Suprapubic skin (tissue), 4 donors: ENCODE data around the gene C1orf52. TPM values are rescaled to one million over a fixed set of nuclear protein-coding genes. Genes with fewer than 3 reads are reported as not detected.
A peak's percentile ranks its signal among the peaks of the same experiment; 100 is the strongest.

Experiments
- DNase-seq, 2 donors: peaks; one replicate each; pipeline ENCODE4 v3.0.0-alpha.2; 2019; ENCODE audit warnings: low spot score in 2 of 2
- H3K27ac ChIP-seq: fragments of 200-600 bp; sonication (generic); one replicate; pipeline ENCODE4 v1.5.1; 2019
- H3K27me3 ChIP-seq: fragments of 200-600 bp; sonication (generic); one replicate; pipeline ENCODE4 v1.5.1; 2019
- H3K36me3 ChIP-seq: fragments of 200-600 bp; sonication (generic); one replicate; pipeline ENCODE4 v1.5.1; 2019
- H3K4me1 ChIP-seq: fragments of 200-600 bp; sonication (generic); one replicate; pipeline ENCODE4 v1.5.1; 2019
- H3K4me3 ChIP-seq: fragments of 200-600 bp; sonication (generic); one replicate; pipeline ENCODE4 v1.5.1; 2019; ENCODE audit warnings: mild to moderate bottlenecking
- H3K9me3 ChIP-seq: fragments of 200-600 bp; sonication (generic); one replicate; pipeline ENCODE4 v1.5.1; 2019
- CTCF ChIP-seq, 2 donors: fragments of 200-600 bp in 1 of 2; fragments of 450-650 bp in 1 of 2; sonication (generic) in 1 of 2; IDR thresholded peaks; one replicate each; pipeline ENCODE4 v1.5.1; 2016 to 2019; ENCODE audit warnings: antibody characterized with exemption in 2 of 2, mild to moderate bottlenecking in 1 of 2, moderate library complexity in 1 of 2
- EP300 ChIP-seq: sonication (generic); formaldehyde crosslinking; IDR thresholded peaks from one replicate; pipeline ENCODE4 v1.6.1; 2017; ENCODE audit warnings: antibody characterized with exemption
- POLR2A ChIP-seq, 2 donors: fragments of 450-650 bp; IDR thresholded peaks; one replicate each; pipeline ENCODE4 v1.6.1; 2017; ENCODE audit warnings: antibody characterized with exemption in 2 of 2, mild to moderate bottlenecking in 2 of 2, moderate library complexity in 2 of 2
- POLR2AphosphoS5 ChIP-seq, 3 donors: sonication (generic); formaldehyde crosslinking; IDR thresholded peaks; one replicate each; pipeline ENCODE4 v1.6.1; 2017; ENCODE audit warnings: antibody characterized with exemption in 3 of 3
- WGBS: methylation state at CpG from one replicate; pipeline ENCODE4 v1.1.5; 2018; 5-methylcytosine and 5-hydroxymethylcytosine counted together
- total RNA-seq, 4 donors: library from RNA; depleted of rRNA; stranded (reverse); fragments of >200 nt; gene quantifications; one replicate each; pipeline ENCODE4 v1.1.0, GENCODE V29; 2016

The C1orf52 gene
- total RNA-seq, 4 donors from 2014 or later, result 13.9 to 33.3 (median 18.3) TPM

GRCh38 chr1:85303440-85304162 lies 44.1 kb upstream of the C1orf52 start:
- Histone ChIP-seq H3K27me3 (no peaks in the 10 kb centered on the region), H3K36me3 (no peaks in the 10 kb centered on the region), H3K27ac (no peak overlapping the region), H3K9me3 (no peaks in the 10 kb centered on the region), H3K4me3 (no peak overlapping the region), H3K4me1 (peaks cover 13% of the 10 kb centered on the region)
- 59% methylated on average over 4 of the region's 4 CpGs for WGBS
- TF ChIP-seq EP300, result no peak
- no peak for TF ChIP-seq POLR2A (IDR thresholded peaks at IDR 0.05)
- no peak for TF ChIP-seq POLR2AphosphoS5 (IDR thresholded peaks at IDR 0.05)
- TF ChIP-seq CTCF (IDR thresholded peaks at IDR 0.05), result no peak
- DNase-seq, result no peak

- H3K27me3 ChIP-seq, result no peaks in the 10 kb centered on the region
- 93% methylated on average over 3 of the region's 3 CpGs for WGBS
- peaks cover 23% of the 10 kb centered on the region for H3K4me1 ChIP-seq
- H3K36me3 ChIP-seq, result no peaks in the 10 kb centered on the region
- H3K27ac ChIP-seq, result no peak overlapping the region
- DNase-seq, result no peak
- TF ChIP-seq POLR2A (IDR thresholded peaks at IDR 0.05), result no peak
- no peak for TF ChIP-seq POLR2AphosphoS5 (IDR thresholded peaks at IDR 0.05)
- TF ChIP-seq EP300, result no peak
- no peak for TF ChIP-seq CTCF (IDR thresholded peaks at IDR 0.05)
- H3K4me3 ChIP-seq, result no peak overlapping the region
- H3K9me3 ChIP-seq, result no peaks in the 10 kb centered on the region
Measured at GRCh38 chr1:85300140-85300539, 40.7 kb upstream of the C1orf52 start.

GRCh38 chr1:85297855-85298629 lies 38.6 kb upstream of the C1orf52 start:
- H3K27me3 ChIP-seq, result no peaks in the 10 kb centered on the region
- 22% methylated on average over 11 of the region's 11 CpGs for WGBS
- TF ChIP-seq POLR2AphosphoS5 (IDR thresholded peaks at IDR 0.05), result peak in 1 of 3 donors; percentile 49
- no peak for TF ChIP-seq CTCF (IDR thresholded peaks at IDR 0.05)
- no peak for TF ChIP-seq EP300
- no peaks in the 10 kb centered on the region for H3K9me3 ChIP-seq
- H3K4me1 ChIP-seq, result peaks cover 23% of the 10 kb centered on the region
- DNase-seq, result no peak
- no peak overlapping the region for H3K4me3 ChIP-seq
- H3K36me3 ChIP-seq, result no peaks in the 10 kb centered on the region
- H3K27ac ChIP-seq, result peak overlapping the region; percentile 61

GRCh38 chr1:85297538-85297854 lies 38.0 kb upstream of the C1orf52 start:
- H3K36me3 ChIP-seq, result no peaks in the 10 kb centered on the region
- no peaks in the 10 kb centered on the region for H3K9me3 ChIP-seq
- DNase-seq, result no peak
- H3K27ac ChIP-seq, result peak overlapping the region; percentile 61
- TF ChIP-seq EP300, result no peak
- no peak for TF ChIP-seq CTCF (IDR thresholded peaks at IDR 0.05)
- no peak for TF ChIP-seq POLR2AphosphoS5 (IDR thresholded peaks at IDR 0.05)
- no peak for TF ChIP-seq POLR2A (IDR thresholded peaks at IDR 0.05)
- H3K4me3 ChIP-seq, result no peak overlapping the region
- no peaks in the 10 kb centered on the region for H3K27me3 ChIP-seq
- peaks cover 23% of the 10 kb centered on the region for H3K4me1 ChIP-seq
- WGBS, result 12% methylated on average over 1 of the region's 1 CpG

GRCh38 chr1:85296980-85297379 lies 37.5 kb upstream of the C1orf52 start:
- 18% methylated on average over 1 of the region's 1 CpG for WGBS

More at GRCh38 chr1:85296980-85297379, 37.5 kb upstream of the C1orf52 start:
- Histone ChIP-seq H3K4me1 (peaks cover 23% of the 10 kb centered on the region), H3K27me3 (no peaks in the 10 kb centered on the region), H3K4me3 (no peak overlapping the region), H3K27ac (peak overlapping the region; percentile 61), H3K9me3 (no peaks in the 10 kb centered on the region), H3K36me3 (no peaks in the 10 kb centered on the region)
- no peak for TF ChIP-seq POLR2AphosphoS5 (IDR thresholded peaks at IDR 0.05)
- TF ChIP-seq CTCF (IDR thresholded peaks at IDR 0.05), result no peak
- no peak for TF ChIP-seq POLR2A (IDR thresholded peaks at IDR 0.05)
- no peak for TF ChIP-seq EP300
- no peak for DNase-seq
